T-helper 2 cell (primary cell): ENCODE measurements around the gene DNAJC17.

ENCODE experiments used
- DNase-seq, 5 experiments: peaks; one replicate each; pipeline versions ENCODE4 v3.0.0 to v3.0.0-alpha.2; 2012 to 2022

The DNAJC17 gene

GRCh38 chr15:40789999-40790398, 17.3 kb downstream of the DNAJC17 start:
- DNase-seq: no peak

GRCh38 chr15:40789119-40789518, 18.2 kb downstream of the DNAJC17 start:
- no peak for DNase-seq

GRCh38 chr15:40787991-40788390, 19.3 kb downstream of the DNAJC17 start:
- DNase-seq: no peak

GRCh38 chr15:40787344-40787841, 19.9 kb downstream of the DNAJC17 start:
- DNase-seq: peak in 3 of 5 experiments; percentile 43 to 63 (median 51)

GRCh38 chr15:40785814-40786213, 21.5 kb downstream of the DNAJC17 start:
- DNase-seq: no peak

GRCh38 chr15:40785164-40785563, 22.1 kb downstream of the DNAJC17 start:
- no peak for DNase-seq

GRCh38 chr15:40782609-40783227, 24.6 kb downstream of the DNAJC17 start:
- peak; percentile 50 to 78 (median 64) for DNase-seq

GRCh38 chr15:40776537-40777141, 30.6 kb downstream of the DNAJC17 start:
- peak in 2 of 5 experiments; percentile 70 to 77 for DNase-seq

GRCh38 chr15:40775740-40776536, 31.3 kb downstream of the DNAJC17 start:
- DNase-seq: no peak

GRCh38 chr15:40775007-40775406, 32.3 kb downstream of the DNAJC17 start:
- DNase-seq: no peak

GRCh38 chr15:40773902-40774301, 33.4 kb downstream of the DNAJC17 start:
- DNase-seq: no peak

- DNase-seq: no peak
Measured at GRCh38 chr15:40773496-40773895, 33.8 kb downstream of the DNAJC17 start.

GRCh38 chr15:40772014-40772413, 35.3 kb downstream of the DNAJC17 start:
- DNase-seq: no peak

GRCh38 chr15:40771242-40771641, 36.0 kb downstream of the DNAJC17 start:
- no peak for DNase-seq

GRCh38 chr15:40770147-40770721, 37.0 kb downstream of the DNAJC17 start:
- no peak for DNase-seq

- DNase-seq: peak in 1 of 5 experiments; percentile 60
Measured at GRCh38 chr15:40769274-40770146, 37.8 kb downstream of the DNAJC17 start, which contains the start of gene C15orf62. TSS of gene C15orf62 (plus strand) at chr15:40769980. CDS start at chr15:40770496, 516 bp downstream.

- peak in 1 of 5 experiments; percentile 51 for DNase-seq
Measured at GRCh38 chr15:40768521-40769273, 38.6 kb downstream of the DNAJC17 start.

GRCh38 chr15:40767838-40768500, 39.3 kb downstream of the DNAJC17 start:
- DNase-seq: no peak

- DNase-seq: no peak
Measured at GRCh38 chr15:40766906-40767837, 40.1 kb downstream of the DNAJC17 start.
